Activated gamma-delta T cell treated with anti-CD3 and anti-CD28 coated beads, Interleukin-2, amount 50 U/mL, for 16 hours (primary cell): ENCODE results near the gene DDI2.

ENCODE experiments used
- DNase-seq: peaks from one replicate; pipeline ENCODE4 v3.0.0-alpha.2; 2020; ENCODE audit warnings: low read depth

Gene DDI2

GRCh38 chr1:15704526-15705183 is 87.4 kb downstream of the DDI2 start:
- no peak for DNase-seq

GRCh38 chr1:15705184-15705566 is 87.9 kb downstream of the DDI2 start:
- no peak for DNase-seq

GRCh38 chr1:15706751-15707150 is 89.5 kb downstream of the DDI2 start:
- DNase-seq, result no peak

GRCh38 chr1:15707239-15707925 is 90.1 kb downstream of the DDI2 start:
- DNase-seq, result no peak

- DNase-seq, result no peak
These were observed 91.4 kb downstream of the DDI2 start for GRCh38 chr1:15708486-15709137.

- no peak for DNase-seq
These were observed 92.0 kb downstream of the DDI2 start for GRCh38 chr1:15709226-15709625.

- no peak for DNase-seq
These were observed 94.9 kb downstream of the DDI2 start for GRCh38 chr1:15712168-15712567.

GRCh38 chr1:15714406-15715136 is 97.3 kb downstream of the DDI2 start:
- DNase-seq, result no peak

- DNase-seq, result no peak
These were observed 100.3 kb downstream of the DDI2 start for GRCh38 chr1:15717418-15718125.

- no peak for DNase-seq
These were observed 100.9 kb downstream of the DDI2 start for GRCh38 chr1:15718199-15718601.
